GM21515 (cell line): ENCODE data around the gene PRM1.

Experiments
- ATAC-seq: cut with Tn5 transposase; IDR thresholded peaks from one replicate; pipeline ENCODE4 v1.9.1; 2021; ENCODE audit not compliant: unreplicated experiment

PRM1 gene, protein sequence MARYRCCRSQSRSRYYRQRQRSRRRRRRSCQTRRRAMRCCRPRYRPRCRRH

DNA sequence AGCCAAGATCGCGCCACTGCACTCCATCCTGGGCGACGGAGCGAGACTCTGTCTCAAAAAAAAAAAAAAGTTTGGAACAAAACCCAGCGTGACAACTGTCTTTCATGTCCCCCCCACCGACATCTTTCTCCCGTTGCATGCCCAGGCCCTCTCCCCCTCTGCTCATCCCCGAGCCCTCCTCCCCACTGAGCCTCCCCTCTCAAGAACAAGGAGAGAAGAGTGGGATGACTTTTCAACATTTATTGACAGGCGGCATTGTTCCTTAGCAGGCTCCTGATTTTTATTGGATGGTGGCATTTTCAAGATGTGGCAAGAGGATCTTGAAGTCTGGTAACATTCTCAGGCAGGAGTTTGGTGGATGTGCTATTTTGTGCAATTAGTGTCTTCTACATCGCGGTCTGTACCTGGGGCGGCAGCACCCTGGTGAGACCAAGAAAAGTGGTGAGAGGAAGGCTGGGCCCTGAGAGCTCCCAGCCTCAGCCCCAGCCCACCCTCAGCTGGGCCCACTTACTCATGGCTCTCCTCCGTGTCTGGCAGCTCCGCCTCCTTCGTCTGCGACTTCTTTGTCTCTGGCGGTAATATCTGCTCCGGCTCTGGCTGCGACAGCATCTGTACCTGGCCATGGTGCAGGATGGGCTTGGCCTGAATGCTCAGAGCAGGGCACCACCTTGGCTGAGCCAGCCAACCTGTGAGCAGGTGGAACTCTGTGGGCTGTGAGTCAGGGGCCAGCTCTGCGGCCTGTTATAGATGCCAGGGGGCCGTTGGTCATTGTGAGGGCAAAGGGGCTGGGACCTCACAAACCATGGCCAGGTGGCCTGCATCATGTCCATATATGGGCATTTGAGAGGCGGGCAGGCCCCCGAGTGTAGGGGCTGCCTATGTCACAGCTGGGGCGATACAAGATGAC lies at the start of gene PRM1:
TSS of gene PRM1 (minus strand) at position 715 of the 907 bp plus-strand sequence. CDS start at position 623, 92 bp downstream.
- ATAC-seq, result no peak

DNA sequence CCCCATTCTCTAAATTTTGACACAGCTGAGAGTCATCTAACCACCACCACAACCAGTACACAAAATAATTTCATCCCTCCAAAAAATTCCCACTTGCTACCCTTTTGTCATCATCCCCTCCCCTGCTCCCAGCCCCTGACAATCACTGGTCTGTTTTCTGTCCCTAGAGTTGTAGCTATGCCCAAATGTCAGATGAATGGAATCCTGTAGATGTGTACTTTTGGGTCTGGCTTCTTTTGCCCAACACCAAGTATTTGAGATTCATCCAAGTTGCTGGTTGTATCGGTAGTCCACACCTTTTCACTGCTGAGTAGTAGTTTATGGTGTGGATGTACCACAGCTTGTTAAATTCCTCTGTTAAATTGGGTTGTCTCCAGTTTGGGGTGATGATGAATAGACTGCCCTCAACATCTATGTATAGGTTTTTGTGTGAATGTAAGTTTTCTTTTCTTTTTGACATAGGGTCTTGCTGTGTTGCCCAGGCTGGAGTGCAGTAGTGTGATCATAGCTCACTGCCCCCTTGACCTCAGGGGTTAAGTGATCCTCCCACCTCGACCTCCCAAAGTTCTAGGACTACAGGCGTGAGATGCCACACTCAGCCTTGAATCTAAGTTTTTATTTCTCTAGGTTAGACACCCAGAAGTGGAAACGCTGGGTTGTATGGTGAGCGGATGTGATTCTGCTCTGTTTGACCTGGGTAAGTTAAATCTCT lies 49.6 kb upstream of the PRM1 start:
- no peak for ATAC-seq

DNA sequence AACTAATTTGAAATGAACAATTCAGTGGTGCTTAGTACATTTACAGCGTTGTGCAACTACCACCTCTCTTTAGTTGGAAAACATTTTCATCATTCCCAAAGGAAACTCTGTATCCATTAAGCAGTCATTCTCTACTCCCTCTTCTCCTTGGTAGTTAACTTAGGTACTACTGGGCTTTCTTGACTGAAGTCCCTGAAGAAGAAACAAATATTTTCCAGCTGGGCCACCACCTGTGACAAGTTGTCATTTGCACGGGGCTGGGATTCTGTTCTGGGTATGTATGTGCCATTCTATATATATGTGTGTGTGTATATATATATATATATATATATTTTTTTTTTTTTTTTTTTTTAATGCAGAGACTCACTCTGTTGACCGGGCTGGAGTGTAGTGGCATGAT lies 48.8 kb upstream of the PRM1 start:
- no peak for ATAC-seq

DNA sequence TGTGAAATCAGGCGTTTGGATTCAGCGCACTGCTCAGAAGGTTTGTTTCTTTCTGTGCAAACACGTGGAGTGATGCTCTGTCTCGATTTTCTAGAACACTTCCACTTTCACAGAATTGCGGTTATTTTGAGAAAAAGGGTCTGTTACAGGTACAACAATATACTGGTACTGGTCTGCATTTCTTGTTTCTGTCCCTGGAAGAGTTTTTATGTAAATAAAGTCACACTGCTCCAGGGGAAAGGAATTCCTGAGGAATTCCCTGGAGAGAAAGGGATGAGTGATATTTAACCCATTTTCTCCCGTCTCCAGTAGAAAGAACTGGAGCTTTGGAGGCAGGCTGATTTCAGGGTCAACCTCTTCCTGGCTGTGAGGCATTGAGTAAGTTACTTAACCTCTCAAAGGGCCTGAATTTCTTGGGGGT lies 48.0 kb upstream of the PRM1 start:
- ATAC-seq, result peak; percentile 30

DNA sequence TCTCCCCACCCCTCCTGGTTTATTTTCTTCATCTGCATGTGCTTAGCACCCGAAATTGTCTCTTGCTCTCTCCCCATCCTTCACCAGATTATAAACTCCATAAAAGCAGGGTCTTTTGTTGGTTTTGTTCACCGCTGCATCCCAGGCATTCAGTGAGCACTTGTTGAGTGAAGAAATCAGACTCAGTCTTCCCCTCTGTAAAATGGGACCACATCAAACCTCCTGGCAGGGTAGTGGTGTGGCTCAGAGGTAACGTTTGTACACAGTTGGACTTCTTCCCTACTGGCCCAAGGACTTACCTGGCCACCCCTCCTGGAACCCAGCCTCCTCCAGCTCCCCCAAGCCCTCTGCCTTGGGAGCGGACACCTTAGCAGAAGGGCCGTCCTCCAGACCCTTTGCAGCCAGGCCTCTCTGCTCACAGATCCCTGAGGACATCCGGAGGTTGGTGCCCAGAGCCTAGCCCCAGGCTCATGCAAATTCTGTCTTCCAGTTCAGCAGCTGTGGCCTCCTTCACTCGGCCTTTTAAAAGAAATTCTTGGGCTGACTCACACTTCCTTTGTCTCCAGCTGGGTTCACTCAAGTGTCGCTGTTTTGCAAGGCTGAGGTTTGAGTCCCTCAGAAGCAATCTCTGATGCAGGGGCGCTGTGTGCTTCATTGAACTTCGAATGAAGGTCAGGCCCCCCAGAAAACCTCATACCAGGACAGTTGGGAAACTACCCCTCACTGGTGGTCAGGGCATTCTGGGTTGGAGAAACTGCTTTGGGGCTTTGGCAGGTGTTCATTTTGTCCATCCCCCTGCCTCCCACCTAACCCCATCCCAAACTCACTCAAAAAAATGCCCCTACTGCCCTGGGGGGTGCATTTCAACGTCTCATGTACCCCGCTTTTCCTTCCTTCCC lies 47.3 kb upstream of the PRM1 start:
- ATAC-seq, result peak; percentile 71

DNA sequence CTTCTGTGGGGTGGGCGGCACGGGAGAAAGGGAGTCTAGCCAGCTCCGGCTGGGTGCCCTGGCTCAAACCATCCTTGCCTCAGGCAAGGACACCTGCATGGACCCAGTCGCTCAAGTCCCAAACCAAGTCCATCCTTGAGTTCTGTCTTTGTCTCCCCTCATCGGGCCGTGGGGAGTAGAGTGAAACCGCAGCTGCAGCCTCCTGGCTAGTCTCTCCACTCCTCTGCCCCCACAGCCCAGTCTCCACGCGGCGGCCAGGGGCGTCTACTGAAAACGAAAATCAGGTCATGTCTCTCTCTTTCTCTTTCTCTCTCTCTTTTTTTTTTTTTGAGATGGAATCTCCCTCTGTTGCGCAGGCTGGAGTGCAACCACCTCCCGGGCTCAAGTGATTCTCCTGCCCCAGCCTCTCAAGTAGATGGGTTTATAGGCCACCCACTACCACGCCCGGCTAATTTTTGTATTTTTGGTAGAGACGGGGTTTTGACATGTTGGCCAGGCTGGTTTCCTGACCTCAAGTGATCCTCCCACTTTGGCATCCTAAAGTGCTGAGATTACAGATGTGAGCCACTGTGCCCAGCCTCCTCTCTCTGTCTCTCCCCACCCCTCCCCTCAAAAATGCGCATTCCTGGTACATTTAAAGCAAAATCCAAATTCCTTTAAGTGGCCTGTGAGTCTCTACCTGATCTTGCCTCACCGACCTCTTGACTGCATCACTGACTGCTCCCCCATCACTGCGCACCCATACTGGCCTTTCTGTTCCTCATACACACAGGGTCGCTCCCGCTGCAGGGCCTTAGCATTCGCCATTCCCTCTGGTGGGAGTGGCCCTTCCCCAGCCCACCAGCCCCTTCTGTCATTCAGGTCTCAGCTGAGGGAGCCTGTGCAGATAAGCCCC lies 46.4 kb upstream of the PRM1 start:
- no peak for ATAC-seq

DNA sequence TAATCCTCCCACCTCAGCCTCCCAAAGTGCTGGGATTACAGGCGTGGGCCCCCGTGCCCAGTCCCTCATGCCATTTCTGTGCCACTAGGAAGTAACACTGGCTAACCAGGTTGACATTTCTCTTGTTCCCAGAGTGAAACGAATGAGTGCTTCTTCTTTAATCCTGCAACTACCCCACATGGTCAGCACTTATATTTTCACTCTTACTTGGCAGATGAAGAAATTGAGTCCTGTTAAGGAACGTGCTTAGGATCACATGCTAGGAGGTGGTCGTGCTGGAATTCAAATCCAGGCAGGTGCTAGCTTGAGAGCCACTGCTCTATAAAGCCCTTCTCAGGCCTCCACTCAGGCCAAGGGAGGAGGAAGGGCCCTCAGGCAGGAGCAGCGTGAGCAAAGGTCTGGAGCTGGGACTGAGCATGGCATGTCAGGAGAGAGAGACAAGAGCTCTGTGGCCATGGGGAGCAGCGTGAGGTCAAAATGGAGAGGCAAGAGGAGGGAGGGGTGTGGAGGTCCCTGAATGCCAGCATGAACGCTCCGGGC lies 45.7 kb upstream of the PRM1 start:
- no peak for ATAC-seq

DNA sequence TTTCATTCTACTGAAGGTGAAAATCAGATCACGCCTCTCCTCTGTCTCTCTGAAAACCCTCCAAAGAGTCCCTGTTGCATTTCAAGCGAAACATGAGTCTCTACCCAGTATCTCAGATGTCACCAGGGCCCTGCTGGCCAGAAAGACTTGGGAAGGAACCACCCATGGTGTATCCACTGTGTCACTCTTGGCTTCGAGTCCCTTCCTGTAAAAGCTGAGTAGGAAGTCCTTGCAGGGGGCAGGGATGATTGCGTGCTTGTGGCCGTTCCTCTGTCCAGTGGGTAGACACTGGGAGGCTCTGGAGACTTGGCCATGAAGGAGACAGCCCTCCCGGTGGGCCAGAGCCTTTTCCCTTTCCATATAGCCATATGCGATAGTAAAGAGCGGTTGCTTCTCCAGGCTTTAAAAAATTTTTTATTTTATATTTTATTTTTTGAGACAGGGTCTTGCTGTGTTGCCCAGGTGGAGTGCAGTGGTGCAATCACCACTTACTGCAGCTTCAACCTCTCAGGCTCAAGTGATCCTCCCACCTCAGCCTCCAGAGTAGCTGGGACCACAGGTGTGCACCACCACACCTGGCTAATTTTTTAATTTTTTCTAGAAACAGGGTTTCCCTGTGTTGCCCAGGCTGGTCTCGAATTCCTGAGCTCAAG lies 45.1 kb upstream of the PRM1 start:
- no peak for ATAC-seq

DNA sequence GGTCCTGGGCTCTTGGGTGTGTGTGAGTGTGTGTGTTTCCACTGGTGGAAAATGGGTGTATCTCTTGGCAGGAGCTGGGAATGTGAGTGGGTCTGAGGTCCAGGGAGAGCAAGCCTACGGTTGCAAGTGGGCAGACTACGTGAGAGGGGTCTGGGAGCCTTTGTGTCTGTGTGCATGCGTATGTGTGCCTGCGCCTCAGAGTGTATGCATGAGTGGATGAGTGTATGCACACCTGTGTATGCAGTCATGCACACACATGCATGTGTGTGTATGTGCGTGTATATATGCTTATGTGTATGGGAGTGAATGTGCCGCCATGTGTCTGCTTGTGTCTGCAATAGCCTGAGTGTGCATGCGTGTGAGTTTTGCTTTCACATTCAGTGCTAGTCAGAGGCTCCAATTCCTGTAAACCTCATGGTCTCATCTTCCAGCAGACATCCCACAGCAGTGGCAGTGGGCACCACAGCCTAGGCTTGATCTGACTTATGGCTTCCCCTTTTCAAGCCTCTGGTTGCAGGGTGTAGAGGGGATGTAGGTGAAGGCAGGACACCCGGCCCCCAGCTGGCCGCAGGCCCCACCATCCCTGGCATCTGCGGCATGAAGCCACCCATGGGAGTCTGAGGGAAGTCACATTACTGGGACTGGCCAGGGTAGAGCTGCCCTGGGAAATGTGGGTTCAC lies 44.4 kb upstream of the PRM1 start:
- ATAC-seq, result no peak

DNA sequence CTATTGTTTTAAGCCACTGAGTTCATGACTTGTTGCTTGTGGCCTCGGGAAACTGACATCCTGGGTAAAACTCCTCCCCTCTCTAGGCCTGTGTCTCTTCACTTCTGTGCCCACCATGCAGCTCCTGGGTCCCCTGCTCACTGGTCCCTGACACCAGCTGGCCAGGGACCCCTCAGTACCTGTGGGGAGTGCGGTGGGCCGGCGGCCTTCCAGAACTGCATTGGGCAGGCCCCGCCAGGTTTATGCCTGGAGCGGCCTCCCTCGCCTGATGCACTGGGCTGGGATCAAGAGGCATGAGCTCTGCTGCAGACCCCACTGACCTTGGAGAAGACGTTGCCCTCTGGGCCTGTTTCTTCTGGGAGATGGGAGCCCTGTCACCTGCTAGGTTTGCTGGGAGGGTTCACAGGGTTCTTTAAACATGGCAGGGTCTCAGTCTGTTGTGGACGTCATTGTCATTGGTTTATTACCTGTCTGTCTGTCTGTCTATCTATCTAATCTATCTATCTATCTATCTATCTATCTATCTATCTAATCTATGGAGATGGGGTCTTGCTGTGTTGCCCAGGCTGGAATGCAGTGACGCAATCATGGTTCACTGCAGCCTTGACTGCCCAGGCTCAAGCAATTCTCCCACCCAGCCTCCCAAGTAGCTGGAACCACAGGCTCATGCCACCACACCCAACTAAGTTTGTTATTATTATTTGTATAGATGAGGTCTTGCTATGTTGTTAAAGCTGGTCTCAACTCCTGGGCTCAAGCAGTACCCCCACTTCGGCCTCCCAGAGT lies 42.6 kb upstream of the PRM1 start:
- no peak for ATAC-seq

DNA sequence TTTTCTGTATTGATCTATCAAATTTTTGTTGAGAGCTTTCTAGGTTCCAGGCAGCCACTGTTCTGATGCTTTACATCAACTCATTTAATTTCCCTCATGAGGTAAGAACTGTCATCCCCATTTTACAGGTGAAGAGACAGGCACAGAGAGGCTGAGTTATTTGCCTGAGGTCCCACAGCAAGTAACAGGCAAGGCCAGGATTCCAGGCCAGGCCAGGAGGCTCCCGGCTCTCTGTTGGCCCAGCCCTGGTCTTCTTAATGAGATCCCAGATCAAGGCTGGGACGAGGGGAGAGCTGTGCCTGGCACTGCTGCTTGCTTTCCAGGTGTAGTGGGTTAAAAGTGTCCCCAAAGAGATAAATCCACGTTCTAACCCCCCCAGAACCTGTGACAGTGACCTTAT lies 41.7 kb upstream of the PRM1 start:
- ATAC-seq, result no peak

DNA sequence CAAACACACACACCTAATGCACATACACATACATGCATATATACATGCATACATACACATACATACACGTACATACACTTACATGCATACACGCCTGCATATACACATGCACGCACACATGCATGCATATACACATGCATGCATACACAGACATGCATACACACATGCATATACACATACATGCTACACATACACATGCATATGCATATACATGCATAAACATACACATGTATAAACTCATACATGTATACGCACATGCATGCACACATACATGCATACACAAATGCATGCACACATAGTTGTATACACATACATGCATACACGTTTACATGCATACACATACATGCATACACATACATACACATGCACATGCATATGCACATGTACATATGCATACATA lies 40.5 kb upstream of the PRM1 start:
- no peak for ATAC-seq

DNA sequence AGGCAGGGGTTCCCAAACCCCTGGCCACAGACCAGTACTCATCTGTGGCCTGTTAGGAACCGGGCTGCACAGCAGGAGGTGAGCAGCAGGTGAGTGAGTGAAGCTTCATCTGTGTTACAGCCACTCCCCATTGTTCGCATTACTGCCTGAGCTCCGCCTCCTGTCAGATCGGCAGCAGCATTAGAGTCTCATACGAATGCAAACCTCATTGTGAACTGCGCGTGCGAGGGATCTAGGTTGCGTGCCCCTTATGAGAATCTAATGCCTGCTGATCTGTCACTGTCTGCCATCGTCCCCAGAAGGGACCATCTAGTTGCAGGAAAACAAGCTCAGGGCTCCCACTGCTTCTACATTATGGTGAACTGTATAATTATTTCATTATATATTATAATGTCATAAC lies 39.0 kb upstream of the PRM1 start:
- no peak for ATAC-seq

DNA sequence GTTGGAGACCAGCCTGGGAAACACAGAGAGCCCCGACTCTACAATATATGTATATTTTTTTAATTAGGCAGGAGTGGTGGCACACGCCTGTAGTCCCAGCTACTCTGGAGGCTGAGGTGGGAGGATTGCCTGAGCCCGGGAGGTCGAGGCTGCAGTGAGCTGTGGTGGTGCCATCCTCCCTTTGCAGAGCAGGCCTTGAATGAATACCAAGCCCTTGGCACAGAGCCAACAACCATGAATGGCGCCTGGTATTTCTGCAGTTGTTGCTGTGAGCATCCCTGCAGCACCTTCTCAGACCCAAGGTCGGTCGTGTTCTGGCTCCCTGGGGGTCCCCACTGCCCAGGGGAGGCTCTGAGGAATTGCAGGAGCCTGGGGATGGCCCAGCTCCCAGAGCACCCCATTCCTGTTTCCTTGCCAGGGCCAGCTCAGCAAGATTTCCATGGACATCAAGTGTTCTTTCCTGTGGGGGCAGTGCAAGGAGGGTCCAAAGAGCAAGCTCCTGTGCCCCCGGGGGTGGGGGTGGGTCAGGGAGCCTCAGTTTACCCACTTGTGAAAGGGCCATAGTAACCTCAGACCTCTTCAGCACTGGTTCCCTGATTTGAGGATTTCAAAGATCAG lies 38.5 kb upstream of the PRM1 start:
- ATAC-seq, result no peak

DNA sequence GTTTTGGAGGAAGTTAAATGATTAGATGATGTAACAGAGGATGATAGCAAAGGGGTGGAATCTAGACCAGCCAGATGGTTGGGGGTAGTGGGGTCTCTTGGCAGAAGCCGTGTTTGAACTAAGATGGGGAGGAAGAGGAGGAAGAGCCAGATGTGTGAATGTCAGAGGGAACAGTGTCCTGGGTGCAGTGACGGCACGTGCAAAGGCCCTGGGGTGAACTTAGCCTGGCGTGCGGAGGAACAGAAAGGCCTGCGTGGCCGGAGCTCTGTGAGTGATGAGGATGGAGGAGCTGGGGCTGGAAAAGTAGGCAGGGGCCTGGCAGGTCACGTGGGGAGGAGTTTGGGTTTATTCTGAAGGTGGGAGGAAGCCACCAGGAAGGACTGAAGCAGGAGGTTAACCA lies 37.7 kb upstream of the PRM1 start:
- ATAC-seq, result no peak

DNA sequence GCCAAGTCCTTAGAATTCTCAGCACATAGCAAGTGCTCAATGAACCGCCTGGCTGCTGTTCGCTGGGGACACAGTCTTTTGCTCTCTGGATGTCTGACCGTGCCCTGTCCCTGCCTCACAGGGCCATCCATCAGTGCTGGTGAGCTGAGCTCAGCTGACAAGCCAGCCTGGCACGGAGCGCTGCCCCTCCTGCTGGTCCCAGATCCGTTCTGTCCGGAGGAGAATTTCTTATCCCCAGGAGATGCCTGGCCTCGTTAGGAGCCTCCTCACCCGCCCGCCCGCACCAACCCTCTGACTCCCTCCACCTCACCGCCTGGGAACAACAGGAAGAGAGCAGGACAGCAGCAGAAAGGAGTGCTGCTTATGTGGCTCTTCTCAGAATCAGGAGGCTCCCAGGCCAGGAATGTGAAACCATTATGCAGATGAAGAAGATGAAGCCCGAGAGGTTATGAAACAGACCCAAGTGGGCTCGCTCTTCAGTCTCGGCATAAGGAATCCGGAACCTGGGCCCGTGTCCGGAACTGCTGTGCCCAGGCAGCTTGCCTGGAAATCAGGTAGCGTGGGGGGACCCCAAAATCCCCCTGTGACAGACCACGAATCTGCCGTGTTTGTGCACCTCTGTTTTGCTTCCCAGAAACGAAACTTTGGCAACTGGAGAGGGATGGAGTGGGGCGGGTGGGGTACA lies 35.3 kb upstream of the PRM1 start:
- no peak for ATAC-seq

DNA sequence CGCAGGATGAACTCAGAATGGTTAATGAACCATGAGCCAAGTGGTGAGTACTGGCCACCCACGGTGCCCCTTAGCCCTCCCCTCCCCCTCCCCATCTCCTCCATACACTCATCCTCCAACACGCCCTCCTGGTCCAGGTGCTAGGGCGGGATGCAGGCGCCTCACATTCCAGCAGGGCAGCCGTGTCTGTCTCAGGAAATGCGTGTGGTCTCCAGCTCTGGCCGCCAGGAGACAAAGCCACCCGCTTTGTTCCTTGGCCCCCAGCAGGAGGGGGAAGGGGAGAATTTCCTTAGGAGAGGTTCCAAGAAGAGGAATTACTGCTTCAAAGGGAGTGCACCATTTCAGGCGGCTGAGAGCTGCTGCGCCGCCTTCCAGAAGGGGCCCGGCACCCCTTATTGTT lies 34.4 kb upstream of the PRM1 start:
- no peak for ATAC-seq
